HG02642 (cell line): ENCODE results near the gene GKN2.

Experiments
- ATAC-seq: cut with Tn5 transposase; IDR thresholded peaks from one replicate; pipeline ENCODE4 v1.9.1; 2021; ENCODE audit warnings: mild to moderate bottlenecking; ENCODE audit not compliant: unreplicated experiment, poor library complexity

GKN2 gene

DNA sequence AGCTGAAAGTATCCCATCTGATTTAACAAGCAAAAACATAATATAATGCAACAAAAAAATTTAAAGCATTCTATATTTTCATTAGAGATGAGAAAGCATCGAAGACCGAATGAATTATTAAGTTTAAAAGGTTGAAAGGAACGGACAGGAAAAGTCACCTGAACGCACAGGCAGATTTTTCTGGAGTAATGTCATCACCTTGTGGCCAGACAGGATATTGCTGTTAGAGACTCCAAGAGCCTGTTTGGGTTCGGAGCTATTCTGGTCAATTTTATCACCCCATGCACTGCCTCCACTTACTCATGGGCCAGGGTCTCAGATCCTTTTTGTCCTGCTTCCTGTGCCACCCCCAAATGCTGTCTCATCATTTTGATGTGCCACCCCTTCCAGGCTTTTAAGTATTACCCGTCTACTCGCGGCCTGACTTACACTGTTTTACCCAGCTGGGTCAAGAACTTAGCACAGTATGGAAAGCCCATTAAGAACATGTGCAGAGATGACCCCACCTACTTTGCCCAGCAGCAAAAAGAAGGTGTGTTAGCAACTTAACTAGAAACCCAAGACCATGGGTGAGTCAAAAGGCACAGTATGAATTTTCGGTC is 27.3 kb downstream of the GKN2 start:
- ATAC-seq: peak; percentile 67

GRCh38 chr2:68921646-68922045 is 31.0 kb downstream of the GKN2 start:
- no peak for ATAC-seq

GRCh38 chr2:68920481-68921170 is 32.1 kb downstream of the GKN2 start:
- ATAC-seq: no peak

DNA sequence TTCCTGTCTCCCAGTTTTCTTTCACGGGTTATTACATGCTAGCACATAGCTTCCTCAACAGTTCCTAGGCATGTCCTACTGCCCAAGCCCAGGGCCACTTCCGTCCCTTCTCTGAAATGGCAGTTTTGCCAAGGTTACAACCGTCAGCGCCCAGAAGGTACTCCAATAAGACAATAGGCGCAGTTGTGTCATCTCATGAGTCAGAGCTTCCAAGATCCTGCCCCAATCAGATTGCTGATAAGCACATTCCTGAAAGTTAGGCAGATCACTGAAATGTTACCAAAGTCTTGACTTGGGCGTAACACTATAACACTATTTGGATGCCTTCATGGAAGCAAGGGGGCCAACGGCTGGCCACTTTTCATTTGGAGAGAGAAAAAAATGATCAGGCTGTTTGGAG is 34.2 kb downstream of the GKN2 start:
- no peak for ATAC-seq

DNA sequence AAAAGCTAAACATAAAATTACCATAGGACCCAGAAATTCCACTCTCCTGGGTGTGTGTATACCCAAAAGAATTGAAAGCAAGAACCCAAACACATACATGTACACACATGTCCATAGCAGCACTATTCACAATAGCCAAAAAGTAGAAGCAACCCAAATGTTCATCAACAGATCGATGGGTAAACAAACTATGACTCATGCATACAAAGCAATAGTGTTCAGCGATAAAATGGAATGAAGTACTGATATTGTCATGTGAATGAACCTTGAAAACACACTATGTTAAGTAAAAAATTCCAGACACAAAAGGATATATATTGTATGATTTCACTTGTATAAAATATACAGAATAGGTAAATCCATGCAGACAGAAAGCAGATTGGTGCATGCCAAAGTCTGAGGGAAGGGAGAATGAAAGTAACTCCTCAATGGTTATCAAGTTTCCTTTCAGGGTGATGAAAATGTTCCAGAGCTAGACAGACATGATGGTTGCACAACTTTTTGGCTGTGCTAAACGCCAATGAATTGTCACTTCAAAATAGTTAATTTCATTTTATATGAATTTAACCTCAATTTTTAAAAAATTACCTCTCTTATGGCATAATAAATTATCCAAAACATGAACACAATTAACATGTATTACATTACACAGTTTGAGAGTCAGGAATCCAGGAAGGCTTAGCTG is 35.5 kb downstream of the GKN2 start:
- ATAC-seq: no peak

GRCh38 chr2:68916226-68916625 is 36.5 kb downstream of the GKN2 start:
- ATAC-seq: no peak

DNA sequence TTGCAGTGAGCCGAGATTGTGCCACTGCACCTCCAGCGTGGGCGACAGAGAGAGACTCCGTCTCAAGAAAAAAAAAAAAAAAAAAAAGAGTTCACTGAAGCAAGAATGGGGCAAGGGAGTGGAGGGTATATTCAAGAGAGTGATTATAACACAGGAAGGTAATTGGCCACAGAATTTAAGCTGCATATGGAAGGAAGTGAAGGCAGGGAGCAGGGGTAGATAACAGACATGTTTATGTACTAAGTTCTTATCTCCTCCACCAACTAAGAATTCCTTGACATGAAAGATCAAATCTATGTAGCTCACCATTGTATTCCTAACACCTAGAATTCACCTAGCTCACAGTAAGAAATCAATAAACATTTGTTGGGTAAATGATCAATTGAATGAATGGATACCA is 37.3 kb downstream of the GKN2 start:
- no peak for ATAC-seq

GRCh38 chr2:68913359-68913758 is 39.3 kb downstream of the GKN2 start:
- ATAC-seq: no peak

GRCh38 chr2:68912732-68913131 is 40.0 kb downstream of the GKN2 start:
- ATAC-seq: no peak

DNA sequence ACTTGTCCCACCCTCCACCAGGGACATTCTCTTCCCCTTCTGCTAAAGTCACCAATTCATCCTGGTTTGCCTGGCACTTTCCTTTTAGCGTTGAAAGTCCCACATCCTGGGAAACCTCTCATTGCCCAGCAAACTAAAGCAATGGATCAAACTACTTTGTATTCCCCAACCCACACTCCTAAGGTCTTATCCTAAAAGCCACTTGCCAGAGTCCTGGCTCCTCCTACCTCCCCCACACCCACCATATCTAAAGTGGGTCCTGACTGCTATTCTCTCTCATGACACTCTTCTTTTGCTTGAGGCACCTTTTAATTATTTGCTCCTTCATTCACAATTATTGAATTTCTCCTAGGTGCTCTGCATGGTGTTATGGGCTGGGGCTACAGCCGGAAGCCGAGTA is 40.6 kb downstream of the GKN2 start:
- ATAC-seq: no peak

DNA sequence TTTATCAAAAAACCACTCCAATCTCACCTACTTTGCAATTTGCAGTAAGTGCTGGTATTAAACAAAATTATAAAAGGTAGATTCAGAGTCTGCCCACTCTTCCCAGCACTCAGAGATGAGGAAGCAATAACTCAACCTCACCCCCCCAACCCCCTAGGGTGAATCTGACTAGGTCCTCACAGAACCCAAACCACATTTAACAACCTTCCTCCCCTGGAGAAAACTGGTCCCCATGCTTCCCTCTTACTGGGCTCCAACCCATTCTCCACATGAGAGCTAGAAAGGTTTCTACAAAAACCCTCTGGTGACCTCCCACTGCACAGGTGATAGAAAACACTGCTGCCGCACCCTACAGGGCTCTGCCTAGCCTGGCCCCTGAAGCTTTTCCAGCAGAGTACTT is 41.0 kb downstream of the GKN2 start:
- ATAC-seq: no peak

- no peak for ATAC-seq
These were observed 41.4 kb downstream of the GKN2 start for GRCh38 chr2:68911246-68911645.

DNA sequence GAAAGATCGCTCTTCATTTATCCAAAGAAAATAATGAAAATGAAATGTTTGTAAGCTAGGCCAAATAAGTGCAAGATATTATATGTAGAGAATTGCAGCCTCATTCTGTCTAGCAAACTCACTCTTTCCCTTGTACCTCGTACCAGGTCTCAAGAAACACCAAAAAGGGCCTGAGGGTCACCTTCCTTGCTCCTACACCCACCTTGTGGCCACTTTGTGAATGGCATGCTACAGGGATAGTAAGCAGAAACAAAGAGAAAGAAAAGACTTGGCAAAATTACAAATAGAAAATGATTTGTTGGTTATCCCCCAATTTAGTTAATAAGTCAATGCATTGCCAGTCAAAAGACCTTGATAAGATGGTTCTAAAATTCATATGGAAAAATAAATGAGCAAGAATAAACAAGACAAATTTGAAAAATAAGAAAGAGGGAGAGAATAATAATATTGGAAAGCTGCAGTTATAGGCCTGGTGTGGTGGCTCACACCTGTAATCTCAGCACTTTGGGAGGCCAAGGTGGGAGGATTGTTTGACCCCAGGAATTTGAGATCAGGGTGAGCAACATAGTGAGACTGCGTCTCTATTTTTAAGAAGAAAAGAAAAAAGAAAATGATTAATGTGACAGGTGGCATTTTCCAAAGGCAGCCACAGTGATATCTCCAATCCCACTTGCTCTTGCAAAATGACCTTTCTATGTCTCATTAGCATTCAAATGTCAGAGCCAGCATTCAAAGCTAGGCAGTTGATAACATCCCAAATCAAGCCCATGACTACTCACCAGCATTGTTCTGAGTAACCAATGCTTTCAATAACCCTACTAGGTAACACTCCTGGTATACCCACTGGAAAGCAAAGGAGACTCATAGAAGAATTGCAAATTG is 42.7 kb downstream of the GKN2 start:
- peak; percentile 36 for ATAC-seq

DNA sequence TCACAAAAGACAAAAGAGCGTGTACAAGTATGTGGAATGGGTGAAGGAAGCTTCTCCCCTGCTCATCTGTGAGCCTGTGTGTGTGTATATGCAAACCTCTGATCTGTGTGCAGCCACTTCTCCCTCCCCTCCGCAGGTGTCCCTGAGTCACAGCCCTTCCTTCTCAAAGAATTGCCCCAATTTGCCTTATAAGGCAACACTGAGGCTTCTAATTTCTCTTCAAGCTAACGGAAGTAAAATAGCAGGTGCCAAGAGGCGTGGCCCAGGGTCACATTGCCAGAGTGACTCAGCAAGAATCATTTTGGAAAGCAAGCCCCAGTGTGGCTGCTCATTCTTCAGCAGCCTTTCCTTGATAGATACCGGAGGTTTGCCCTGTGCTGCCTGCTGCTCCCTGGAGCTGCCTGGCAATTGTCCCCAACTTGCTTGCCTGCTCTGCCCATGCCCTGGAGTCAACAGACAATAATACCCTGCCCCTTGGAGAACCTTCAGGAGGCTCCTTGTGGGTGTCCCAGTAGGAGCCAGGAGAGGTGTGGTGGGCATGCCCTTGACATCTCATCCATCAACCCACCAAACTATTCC is 44.2 kb downstream of the GKN2 start:
- peak; percentile 97 for ATAC-seq

- peak; percentile 23 for ATAC-seq
These were observed 44.8 kb downstream of the GKN2 start for GRCh38 chr2:68907920-68908253.

GRCh38 chr2:68907232-68907919 is 45.3 kb downstream of the GKN2 start:
- ATAC-seq: no peak

- ATAC-seq: no peak
These were observed 46.0 kb downstream of the GKN2 start for GRCh38 chr2:68906716-68907115.

- no peak for ATAC-seq
These were observed 47.6 kb downstream of the GKN2 start for GRCh38 chr2:68905116-68905515.

DNA sequence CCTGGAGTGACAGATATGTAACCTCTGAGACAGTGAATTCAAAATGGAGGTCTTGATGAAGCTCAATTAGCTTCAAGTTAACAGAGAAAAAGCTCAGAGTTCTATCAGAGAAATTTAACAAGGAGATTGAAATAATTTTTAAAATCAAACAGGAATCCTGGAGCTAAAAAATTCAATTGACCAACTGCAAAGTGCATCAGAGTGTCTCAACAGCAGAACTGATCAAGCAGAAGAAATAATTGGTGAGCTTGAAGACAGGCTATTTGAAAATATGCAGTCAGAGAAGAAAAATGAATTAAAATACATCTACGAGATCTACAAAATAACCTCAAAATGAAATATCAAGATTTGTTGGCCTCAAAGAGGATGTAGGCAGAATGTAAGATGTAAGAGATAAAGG is 51.1 kb downstream of the GKN2 start:
- ATAC-seq: no peak

GRCh38 chr2:68901199-68901514 is 51.5 kb downstream of the GKN2 start:
- no peak for ATAC-seq
